ENCODE measurements around the gene ATG3.
"Not testable (repeated sequence)": the region's sequence is repeated elsewhere in the genome, so short reads cannot be mapped to it uniquely, and the experiment has no call there.

Gene ATG3

DNA sequence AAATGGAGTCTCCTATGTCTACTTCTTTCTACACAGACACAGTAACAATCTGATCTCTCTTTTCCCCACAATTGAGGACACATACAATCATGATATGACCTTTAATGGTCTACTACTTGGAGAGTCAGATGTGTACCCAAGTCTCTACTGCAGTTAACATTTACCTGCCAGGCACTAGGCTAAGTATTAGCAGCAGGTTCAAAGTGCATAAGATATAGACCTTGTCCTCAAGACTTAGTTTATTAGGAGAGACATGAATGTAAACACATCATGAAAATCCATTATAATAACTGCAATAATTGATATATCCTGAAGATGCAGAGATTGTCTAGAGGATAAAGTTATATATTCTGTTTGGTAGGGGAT lies 3.2 kb upstream of the ATG3 start:
- no peaks in the 10 kb centered on the region for H3K27me3 ChIP-seq (ENCODE audit: control insufficient read depth in 1 of 2, insufficient read depth in 1 of 2, low read length in 2 of 2)
- no peak overlapping the region for H3K27ac ChIP-seq (ENCODE audit: low read length, poor library complexity, severe bottlenecking)

DNA sequence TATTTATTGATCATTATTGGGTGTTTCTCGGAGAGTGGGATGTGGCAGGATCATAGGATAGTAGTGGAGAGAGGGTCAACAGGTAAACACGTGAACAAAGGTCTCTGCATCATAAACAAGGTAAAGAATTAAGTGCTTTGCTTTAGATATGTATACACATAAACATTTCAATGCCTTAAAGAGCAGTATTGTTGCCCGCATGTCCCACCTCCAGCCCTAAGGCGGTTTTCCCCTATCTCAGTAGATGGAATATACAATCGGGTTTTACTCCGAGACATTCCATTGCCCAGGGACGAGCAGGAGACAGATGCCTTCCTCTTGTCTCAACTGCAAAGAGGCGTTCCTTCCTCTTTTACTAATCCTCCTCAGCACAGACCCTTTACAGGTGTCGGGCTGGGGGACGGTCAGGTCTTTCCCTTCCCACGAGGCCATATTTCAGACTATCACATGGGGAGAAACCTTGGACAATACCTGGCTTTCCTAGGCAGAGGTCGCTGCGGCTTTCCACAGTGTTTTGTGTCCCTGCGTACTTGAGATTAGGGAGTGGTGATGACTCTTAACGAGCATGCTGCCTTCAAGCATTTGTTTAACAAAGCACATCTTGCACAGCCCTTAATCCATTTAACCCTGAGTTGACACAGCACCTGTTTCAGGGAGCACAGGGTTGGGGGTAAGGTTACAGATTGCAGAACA lies 2.6 kb upstream of the ATG3 start:
- H3K4me3 ChIP-seq (ENCODE audit: insufficient read depth in 1 of 2, low read depth in 1 of 2, low read length in 2 of 2); H2AFZ ChIP-seq (ENCODE audit: low read depth, low read length); DNase-seq; H3K23ac ChIP-seq (ENCODE audit: low read length in 2 of 2); H2BK5ac ChIP-seq (ENCODE audit: low read depth, low read length, poor library complexity, severe bottlenecking); H3K18ac ChIP-seq (ENCODE audit: low read depth in 1 of 2, low read length in 2 of 2); H3K9me3 ChIP-seq (ENCODE audit: control insufficient read depth, low read length); H4K91ac ChIP-seq (ENCODE audit: low read length); H2BK15ac ChIP-seq (ENCODE audit: low read depth, poor library complexity, severe bottlenecking); H4K8ac ChIP-seq (ENCODE audit: low read length); H3K4me1 ChIP-seq (ENCODE audit: control insufficient read depth, insufficient read depth, low read depth, low read length); H2AK5ac ChIP-seq (ENCODE audit: low read length, severe bottlenecking); H3K79me1 ChIP-seq (replicated peaks; ENCODE audit: low read length, poor library complexity, severe bottlenecking); H3K4ac ChIP-seq (ENCODE audit: low read depth in 1 of 2, low read length in 2 of 2); H2BK12ac ChIP-seq (ENCODE audit: low read length in 2 of 2); H2BK120ac ChIP-seq (ENCODE audit: low read depth, low read length); H3K4me2 ChIP-seq (ENCODE audit: low read length, poor library complexity, severe bottlenecking); H3K9ac ChIP-seq (ENCODE audit: low read length); H3K27me3 ChIP-seq (ENCODE audit: control insufficient read depth in 1 of 2, insufficient read depth in 1 of 2, low read length in 2 of 2); H3K27ac ChIP-seq (ENCODE audit: low read length, poor library complexity, severe bottlenecking); H3K14ac ChIP-seq (ENCODE audit: low read length in 2 of 2): not testable (repeated sequence)
- 75% methylated on average over 10 of the region's 15 CpGs for WGBS
- H3K36me3 ChIP-seq (ENCODE audit: control insufficient read depth in 1 of 2, insufficient read depth in 2 of 2, low read depth in 1 of 2, low read length in 2 of 2) = peaks cover 0 to 35% of the 10 kb centered on the region in 2 experiments

More for the DNA sequence above, 3.2 kb upstream of the ATG3 start:
- Histone ChIP-seq H4K8ac (ENCODE audit: low read length) (no peak overlapping the region), H4K91ac (ENCODE audit: low read length) (no peak overlapping the region), H3K4me3 (ENCODE audit: insufficient read depth in 1 of 2, low read depth in 1 of 2, low read length in 2 of 2) (no peak overlapping the region), H3K23ac (ENCODE audit: low read length in 2 of 2) (no peak overlapping the region), H3K14ac (ENCODE audit: low read length in 2 of 2) (no peak overlapping the region), H3K18ac (ENCODE audit: low read depth in 1 of 2, low read length in 2 of 2) (no peak overlapping the region), H2BK120ac (ENCODE audit: low read depth, low read length) (no peak overlapping the region), H2BK5ac (ENCODE audit: low read depth, low read length, poor library complexity, severe bottlenecking) (no peak overlapping the region), H2BK12ac (ENCODE audit: low read length in 2 of 2) (no peak overlapping the region), H2BK15ac (ENCODE audit: low read depth, poor library complexity, severe bottlenecking) (no peak overlapping the region), H3K4ac (ENCODE audit: low read depth in 1 of 2, low read length in 2 of 2) (no peak overlapping the region), H3K4me2 (ENCODE audit: low read length, poor library complexity, severe bottlenecking) (no peak overlapping the region), H2AFZ (ENCODE audit: low read depth, low read length) (no peak overlapping the region), H2AK5ac (ENCODE audit: low read length, severe bottlenecking) (no peak overlapping the region), H3K9me3 (ENCODE audit: control insufficient read depth, low read length) (no peaks in the 10 kb centered on the region), H3K79me1 (replicated peaks; ENCODE audit: low read length, poor library complexity, severe bottlenecking) (peaks cover 5% of the 10 kb centered on the region), H3K36me3 (ENCODE audit: control insufficient read depth in 1 of 2, insufficient read depth in 2 of 2, low read depth in 1 of 2, low read length in 2 of 2) (peaks cover 0 to 41% of the 10 kb centered on the region in 2 experiments), H3K4me1 (ENCODE audit: control insufficient read depth, insufficient read depth, low read depth, low read length) (peaks cover 1% of the 10 kb centered on the region), H3K9ac (ENCODE audit: low read length) (no peak overlapping the region)
- DNase-seq = no peak

- H2BK5ac ChIP-seq (ENCODE audit: low read depth, low read length, poor library complexity, severe bottlenecking) = peak overlapping the region; percentile 83
- peak overlapping the region; percentile 99 for H3K9ac ChIP-seq (ENCODE audit: low read length)
- peak overlapping the region; percentile 44 for H2BK15ac ChIP-seq (ENCODE audit: low read depth, poor library complexity, severe bottlenecking)
- H3K18ac ChIP-seq (ENCODE audit: low read depth in 1 of 2, low read length in 2 of 2) = peak overlapping the region; percentile 95 to 99
- H3K27me3 ChIP-seq (ENCODE audit: control insufficient read depth in 1 of 2, insufficient read depth in 1 of 2, low read length in 2 of 2) = no peaks in the 10 kb centered on the region
- peak overlapping the region; percentile 75 for H2AFZ ChIP-seq (ENCODE audit: low read depth, low read length)
- H2BK120ac ChIP-seq (ENCODE audit: low read depth, low read length) = peak overlapping the region; percentile 87
- H4K8ac ChIP-seq (ENCODE audit: low read length) = peak overlapping the region; percentile 87
- peak overlapping the region in 1 of 2 experiments; percentile 85 for H2BK12ac ChIP-seq (ENCODE audit: low read length in 2 of 2)
- H3K4me1 ChIP-seq (ENCODE audit: control insufficient read depth, insufficient read depth, low read depth, low read length) = peaks cover 1% of the 10 kb centered on the region
- peak overlapping the region; percentile 79 for H3K4me2 ChIP-seq (ENCODE audit: low read length, poor library complexity, severe bottlenecking)
- H3K36me3 ChIP-seq (ENCODE audit: control insufficient read depth in 1 of 2, insufficient read depth in 2 of 2, low read depth in 1 of 2, low read length in 2 of 2) = peaks cover 4 to 26% of the 10 kb centered on the region in 2 experiments
- no peak overlapping the region for H2AK5ac ChIP-seq (ENCODE audit: low read length, severe bottlenecking)
- WGBS = 0% methylated on average over 29 of the region's 29 CpGs
- peaks cover 4% of the 10 kb centered on the region for H3K79me1 ChIP-seq (replicated peaks; ENCODE audit: low read length, poor library complexity, severe bottlenecking)
- H4K91ac ChIP-seq (ENCODE audit: low read length) = peak overlapping the region; percentile 88
- peak overlapping the region; percentile 89 for H3K27ac ChIP-seq (ENCODE audit: low read length, poor library complexity, severe bottlenecking)
- H3K14ac ChIP-seq (ENCODE audit: low read length in 2 of 2) = peak overlapping the region in 1 of 2 experiments; percentile 93
- H3K23ac ChIP-seq (ENCODE audit: low read length in 2 of 2) = peak overlapping the region in 1 of 2 experiments; percentile 83
- no peak for DNase-seq
- peak overlapping the region; percentile 98 to 99 for H3K4me3 ChIP-seq (ENCODE audit: insufficient read depth in 1 of 2, low read depth in 1 of 2, low read length in 2 of 2)
- H3K4ac ChIP-seq (ENCODE audit: low read depth in 1 of 2, low read length in 2 of 2) = peak overlapping the region; percentile 35 to 81
- no peaks in the 10 kb centered on the region for H3K9me3 ChIP-seq (ENCODE audit: control insufficient read depth, low read length)
These were observed 353 bp downstream of the ATG3 start for GRCh38 chr3:112561484-112561733.

- Histone ChIP-seq H2BK15ac (ENCODE audit: low read depth, poor library complexity, severe bottlenecking) (no peak overlapping the region), H2BK120ac (ENCODE audit: low read depth, low read length) (peak overlapping the region; percentile 87), H3K14ac (ENCODE audit: low read length in 2 of 2) (peak overlapping the region in 1 of 2 experiments; percentile 93), H3K23ac (ENCODE audit: low read length in 2 of 2) (no peak overlapping the region), H3K9me3 (ENCODE audit: control insufficient read depth, low read length) (no peaks in the 10 kb centered on the region), H2BK5ac (ENCODE audit: low read depth, low read length, poor library complexity, severe bottlenecking) (peak overlapping the region; percentile 83), H3K79me1 (replicated peaks; ENCODE audit: low read length, poor library complexity, severe bottlenecking) (peaks cover 4% of the 10 kb centered on the region), H3K4me2 (ENCODE audit: low read length, poor library complexity, severe bottlenecking) (peak overlapping the region; percentile 79), H3K18ac (ENCODE audit: low read depth in 1 of 2, low read length in 2 of 2) (peak overlapping the region; percentile 95 to 99), H2AK5ac (ENCODE audit: low read length, severe bottlenecking) (no peak overlapping the region), H3K4me3 (ENCODE audit: insufficient read depth in 1 of 2, low read depth in 1 of 2, low read length in 2 of 2) (peak overlapping the region; percentile 98 to 99), H3K4ac (ENCODE audit: low read depth in 1 of 2, low read length in 2 of 2) (peak overlapping the region; percentile 35 to 81), H2BK12ac (ENCODE audit: low read length in 2 of 2) (peak overlapping the region in 1 of 2 experiments; percentile 60), H3K4me1 (ENCODE audit: control insufficient read depth, insufficient read depth, low read depth, low read length) (peaks cover 1% of the 10 kb centered on the region), H2AFZ (ENCODE audit: low read depth, low read length) (peak overlapping the region; percentile 75), H4K91ac (ENCODE audit: low read length) (peak overlapping the region; percentile 88), H3K36me3 (ENCODE audit: control insufficient read depth in 1 of 2, insufficient read depth in 2 of 2, low read depth in 1 of 2, low read length in 2 of 2) (peaks cover 4 to 21% of the 10 kb centered on the region in 2 experiments), H4K8ac (ENCODE audit: low read length) (peak overlapping the region; percentile 87), H3K9ac (ENCODE audit: low read length) (peak overlapping the region; percentile 99), H3K27me3 (ENCODE audit: control insufficient read depth in 1 of 2, insufficient read depth in 1 of 2, low read length in 2 of 2) (no peaks in the 10 kb centered on the region), H3K27ac (ENCODE audit: low read length, poor library complexity, severe bottlenecking) (peak overlapping the region; percentile 89)
- DNase-seq = peak; percentile 93
- under 1% methylated on average over 27 of the region's 29 CpGs for WGBS
These were observed 860 bp downstream of the ATG3 start for GRCh38 chr3:112560721-112561483.
